Measurements from ENCODE around the gene SULF2. TPM values are rescaled to one million over a fixed set of nuclear protein-coding genes. Genes with fewer than 3 reads are reported as not detected.

Gene SULF2
- total and polyA plus RNA-seq, 9 of the 15 experiments (the other 6 are each of a cell fraction or from before 2014, with no cell fraction given): 0.33 TPM; not detected in 8

DNA sequence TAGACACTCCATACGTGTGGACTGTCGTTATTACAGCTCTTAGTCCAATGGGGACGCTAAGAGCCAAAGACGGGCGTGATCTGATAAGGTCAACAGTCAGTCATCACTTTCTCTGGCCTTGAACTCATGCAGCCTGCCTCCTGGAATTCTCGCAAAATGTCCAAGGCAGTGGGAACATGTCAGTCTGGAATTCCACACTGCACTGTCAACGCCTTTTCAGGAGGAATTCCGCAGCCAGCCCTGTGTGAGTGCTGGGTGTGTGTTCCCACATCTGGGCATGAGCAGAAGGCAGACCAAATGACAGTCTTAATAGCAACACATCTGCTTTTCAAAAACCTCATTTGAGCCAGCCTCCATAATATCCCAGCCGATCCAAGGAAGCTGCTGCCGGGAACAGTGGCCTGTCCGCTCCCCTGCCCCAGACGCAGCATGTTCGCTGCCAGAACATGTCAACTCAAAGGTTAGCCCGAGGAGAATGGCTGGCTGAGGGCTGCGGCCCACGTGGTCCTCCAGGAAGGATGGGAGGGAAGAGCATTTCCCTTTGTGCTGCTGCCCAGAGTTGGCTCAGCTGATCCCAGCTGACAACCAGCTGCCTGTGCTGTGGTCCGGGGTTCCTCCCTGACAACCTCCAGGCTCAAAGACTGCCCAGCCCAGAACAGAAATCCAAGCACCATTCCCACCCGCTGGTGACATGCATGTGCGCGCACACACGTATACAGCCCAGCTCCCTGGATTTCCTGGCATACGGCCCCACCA, 103.1 kb downstream of the SULF2 start:
- Histone ChIP-seq H3K36me3 (ENCODE audit: control insufficient read depth, insufficient read depth, low read length) (no peaks in the 10 kb centered on the region), H3K27me3 (ENCODE audit: control insufficient read depth in 2 of 2, insufficient read depth in 2 of 2, low read length in 2 of 2) (peaks cover 47 to 86% of the 10 kb centered on the region in 2 experiments), H3K4me2 (ENCODE audit: insufficient read depth, low read length) (no peak overlapping the region), H3K27ac (ENCODE audit: extremely low read depth, low read depth, low read length) (no peak overlapping the region), H3K4me3 (no peak overlapping the region), H3K9ac (ENCODE audit: insufficient read depth in 1 of 2, low read depth in 2 of 2, low read length in 2 of 2) (no peak overlapping the region; a peak in 1 of 4 replicates), H4K20me1 (replicated peaks; ENCODE audit: control insufficient read depth, insufficient read depth, low read length) (peaks cover 26% of the 10 kb centered on the region), H3K9me1 (ENCODE audit: control insufficient read depth, insufficient read depth, low read length) (no peaks in the 10 kb centered on the region), H3K79me2 (ENCODE audit: control insufficient read depth, insufficient read depth, low read length) (no peaks in the 10 kb centered on the region), H2AFZ (ENCODE audit: low read depth, low read length) (no peak overlapping the region), H3K4me1 (replicated peaks in 1 of 2; ENCODE audit: control insufficient read depth in 2 of 2, insufficient read depth in 2 of 2, low read length in 2 of 2) (peaks cover 0 to 11% of the 10 kb centered on the region in 2 experiments; a peak in 2 of 5 replicates), H3K9me3 (replicated peaks; ENCODE audit: control insufficient read depth, insufficient read depth, low read depth, low read length) (no peaks in the 10 kb centered on the region)
- no TSS peak for BruUV-seq (replicated peaks)
- TF ChIP-seq EGR1 (conservative IDR thresholded peaks at IDR 0.05) (no peak), MEIS2 (IDR thresholded peaks at IDR 0.05; ENCODE audit: partially characterized antibody) (peak; percentile 69), RAD21 (CRISPR knock-in tag; conservative IDR thresholded peaks at IDR 0.05 in 1 of 2, IDR thresholded peaks at IDR 0.05 in 1 of 2) (peak in 1 of 2 experiments; percentile 18; a peak in 1 of 4 replicates)
- 23% methylated on average over 19 of the region's 22 CpGs for WGBS (ENCODE audit: insufficient coverage, low coverage, missing lambda C conversion rate)
- ChIA-PET POLR2A (no interaction called here), CTCF (ENCODE audit: low intra/inter-chr PET ratio) (interaction anchor here (0.6 kb wide), 1 partner anchor 938 kb away, joined by 3 read pairs; no protein-coding TSS in a partner anchor)
- ATAC-seq (peak; percentile 29; the same call in 1 of the 3 replicates), FAIRE-seq (no peak), DNase-seq (ENCODE audit: extremely low read depth in 1 of 4, low spot score in 3 of 4) (no peak)
- in situ Hi-C loops (cut with MboI): no loop called here
- intact Hi-C loops (cut with micrococcal nuclease): no loop called here
